ENCODE data around the gene GTPBP6.

GRCh38 chrX:333611-334311 is 15.2 kb upstream of the GTPBP6 start:
- TF ChIP-seq CTCF (IDR thresholded peaks at IDR 0.05; ENCODE audit: low read depth, low read length) (no peak), POLR2A (IDR thresholded peaks at IDR 0.05; ENCODE audit: extremely low read depth, insufficient read length) (no peak)

Measured in NB4 (cell line).